Esophagus squamous epithelium (tissue), 5 donors: Measurements from ENCODE around the gene KIAA0232. TPM values are rescaled to one million over a fixed set of nuclear protein-coding genes. Genes with fewer than 3 reads are reported as not detected.
"Not testable (repeated sequence)": the region's sequence is repeated elsewhere in the genome, so short reads cannot be mapped to it uniquely, and the experiment has no call there.

Source experiments
- DNase-seq: peaks from one replicate; lab custom pipeline; 2025; lab: John Stamatoyannopoulos, UW
- H3K27ac ChIP-seq, 4 donors: fragments of 200-600 bp; sonication (generic); one replicate each; pipeline ENCODE4 v1.5.1; 2016 to 2019; ENCODE audit warnings: mild to moderate bottlenecking in 1 of 4
- H3K27me3 ChIP-seq, 4 donors: fragments of 200-600 bp; sonication (generic); 1 replicate in 3 of 4; 2 replicates in 1 of 4; pipeline versions ENCODE4 v1.5.1 to v1.6.0; 2017 to 2021; ENCODE audit warnings: antibody characterized with exemption in 1 of 4
- H3K36me3 ChIP-seq, 3 donors: fragments of 200-600 bp; sonication (generic); one replicate each; pipeline ENCODE4 v1.5.1; 2016 to 2019
- H3K4me1 ChIP-seq, 3 donors: fragments of 200-600 bp; sonication (generic); one replicate each; pipeline ENCODE4 v1.5.1; 2017 to 2019
- H3K4me3 ChIP-seq, 4 donors: fragments of 200-600 bp; sonication (generic); 1 replicate in 3 of 4; 2 replicates in 1 of 4; pipeline ENCODE4 v1.5.1; 2016 to 2019; ENCODE audit warnings: mild to moderate bottlenecking in 2 of 4, moderate library complexity in 1 of 4
- H3K9me3 ChIP-seq, 3 donors: fragments of 200-600 bp; sonication (generic); one replicate each; pipeline ENCODE4 v1.5.1; 2016 to 2019
- CTCF ChIP-seq, 6 experiments: fragments of 450-650 bp in 4 of 6; fragments of 200-600 bp in 2 of 6; sonication (generic) in 2 of 6; IDR thresholded peaks; one replicate each; pipeline ENCODE4 v1.5.1; 2016 to 2019; ENCODE audit warnings: antibody characterized with exemption in 6 of 6, mild to moderate bottlenecking in 4 of 6, moderate library complexity in 4 of 6
- POLR2A ChIP-seq, 4 donors: fragments of 450-650 bp; IDR thresholded peaks; one replicate each; pipeline ENCODE4 v1.6.1; 2017; ENCODE audit warnings: antibody characterized with exemption in 4 of 4, mild to moderate bottlenecking in 4 of 4, moderate library complexity in 3 of 4
- WGBS, 2 donors: methylation state at CpG; one replicate each; pipeline ENCODE4 v1.1.5; 2018; 5-methylcytosine and 5-hydroxymethylcytosine counted together
- intact Hi-C: fragments of 100-400 bp; cut with DNase I; formaldehyde crosslinking; loops from one replicate; pipeline ENCODE4 v1.15.0; 2022
- total RNA-seq, 4 donors: library from RNA; depleted of rRNA; stranded (reverse); fragments of >200 nt; gene quantifications; one replicate each; pipeline ENCODE4 v1.1.0, GENCODE V29; 2016
- donor health status: DM: yes; HTN: yes; CAD: no.

Gene KIAA0232
- total RNA-seq, 4 donors from 2014 or later: 19.4 to 46.8 (median 35.0) TPM

GRCh38 chr4:6752486-6752829, 30.1 kb upstream of the KIAA0232 start:
- TF ChIP-seq POLR2A (IDR thresholded peaks at IDR 0.05) (no peak), CTCF (IDR thresholded peaks at IDR 0.05) (no peak)
- intact Hi-C loops: no loop called here
- no peaks in the 10 kb centered on the region for H3K9me3 ChIP-seq
- H3K4me3 ChIP-seq: no peak overlapping the region
- no peak for DNase-seq
- 86 to 87% methylated on average over 6 of the region's 6 CpGs for WGBS, 2 donors
- H3K27me3 ChIP-seq: no peaks in the 10 kb centered on the region
- H3K27ac ChIP-seq: peak overlapping the region; percentile 3 to 89 (median 84)
- peaks cover 28 to 69% (median 33%) of the 10 kb centered on the region in 3 donors for H3K4me1 ChIP-seq
- H3K36me3 ChIP-seq: no peaks in the 10 kb centered on the region

DNA sequence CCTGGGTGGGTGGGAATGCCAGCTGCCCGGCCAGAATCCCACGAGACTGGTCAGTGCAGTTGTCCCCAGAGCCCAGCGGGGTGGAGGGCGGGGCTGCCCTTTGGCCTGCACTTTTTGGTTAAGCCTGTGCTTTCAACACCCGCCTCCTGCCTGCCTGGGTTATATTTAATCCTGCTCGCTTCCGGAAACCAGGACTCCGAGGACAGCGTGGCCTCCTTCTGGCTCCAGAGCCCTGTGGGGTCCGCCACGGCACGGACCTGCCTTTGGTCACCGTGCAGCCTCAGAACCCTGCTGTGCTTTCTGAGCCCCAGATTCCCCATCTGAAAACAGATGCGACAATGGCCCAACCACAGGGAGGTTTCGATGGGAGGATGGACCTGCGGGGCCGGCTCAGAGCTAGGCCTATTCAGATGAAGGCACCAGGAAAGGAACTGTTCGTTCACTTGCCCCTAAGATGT, 29.4 kb upstream of the KIAA0232 start:
- H3K9me3 ChIP-seq: no peaks in the 10 kb centered on the region
- H3K27ac ChIP-seq: peak overlapping the region; percentile 24 to 89 (median 84)
- no peaks in the 10 kb centered on the region for H3K36me3 ChIP-seq
- H3K4me3 ChIP-seq: no peak overlapping the region
- WGBS, 2 donors: 81 to 84% methylated on average over 2 to 9 of the region's 18 CpGs
- no peak for DNase-seq
- peaks cover 22 to 62% (median 26%) of the 10 kb centered on the region in 3 donors for H3K4me1 ChIP-seq
- intact Hi-C loops: no loop called here
- TF ChIP-seq CTCF (IDR thresholded peaks at IDR 0.05) (no peak), POLR2A (IDR thresholded peaks at IDR 0.05) (no peak)
- no peaks in the 10 kb centered on the region for H3K27me3 ChIP-seq

GRCh38 chr4:6753891-6754290, 28.6 kb upstream of the KIAA0232 start:
- Histone ChIP-seq H3K36me3 (no peaks in the 10 kb centered on the region), H3K4me3 (no peak overlapping the region), H3K9me3 (no peaks in the 10 kb centered on the region), H3K4me1 (peaks cover 15 to 55% (median 20%) of the 10 kb centered on the region in 3 donors), H3K27me3 (no peaks in the 10 kb centered on the region), H3K27ac (peak overlapping the region in 3 of 4 donors; percentile 9 to 89 (median 87))
- TF ChIP-seq CTCF (IDR thresholded peaks at IDR 0.05) (no peak), POLR2A (IDR thresholded peaks at IDR 0.05) (no peak)
- DNase-seq: no peak
- WGBS, 2 donors: 76 to 80% methylated on average over 5 to 6 of the region's 9 CpGs
- intact Hi-C loops: no loop called here

DNA sequence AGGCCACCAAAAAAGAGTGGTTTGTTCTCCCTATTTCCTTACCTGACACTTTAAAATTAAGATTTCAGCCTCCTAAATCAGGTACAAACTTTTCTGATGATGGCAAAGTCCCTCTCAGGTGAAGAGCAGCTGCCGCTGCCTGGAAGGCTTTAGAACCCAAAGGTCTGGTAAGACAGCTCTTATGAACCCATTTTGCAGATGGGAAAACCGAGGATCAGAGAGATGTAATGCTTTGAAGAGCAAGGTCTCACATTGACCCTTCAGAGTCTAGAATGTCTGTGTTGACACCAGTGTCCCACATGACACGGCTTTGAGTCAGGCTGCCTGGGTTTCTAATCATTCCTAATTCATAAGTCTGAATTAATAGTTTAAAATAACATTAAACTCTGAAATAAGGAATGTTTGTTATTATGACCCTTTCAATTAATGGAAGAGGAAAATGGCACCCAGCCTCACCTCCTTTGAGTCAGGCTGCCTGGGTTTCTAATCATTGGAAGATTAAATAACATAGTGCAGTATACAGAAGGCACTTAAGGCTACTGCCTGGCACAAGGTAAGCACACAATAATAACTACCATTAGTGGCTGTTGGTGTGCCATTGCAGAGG, 27.9 kb upstream of the KIAA0232 start:
- WGBS, 2 donors: 84 to 85% methylated on average over 3 of the region's 3 CpGs
- intact Hi-C loops: no loop called here
- no peaks in the 10 kb centered on the region for H3K9me3 ChIP-seq
- no peak overlapping the region for H3K4me3 ChIP-seq
- DNase-seq: no peak
- H3K36me3 ChIP-seq: no peaks in the 10 kb centered on the region
- H3K27ac ChIP-seq: peak overlapping the region in 3 of 4 donors; percentile 9 to 89 (median 87)
- H3K27me3 ChIP-seq: no peaks in the 10 kb centered on the region
- H3K4me1 ChIP-seq: peaks cover 13 to 48% (median 13%) of the 10 kb centered on the region in 3 donors
- TF ChIP-seq CTCF (IDR thresholded peaks at IDR 0.05) (no peak), POLR2A (IDR thresholded peaks at IDR 0.05) (no peak)

DNA sequence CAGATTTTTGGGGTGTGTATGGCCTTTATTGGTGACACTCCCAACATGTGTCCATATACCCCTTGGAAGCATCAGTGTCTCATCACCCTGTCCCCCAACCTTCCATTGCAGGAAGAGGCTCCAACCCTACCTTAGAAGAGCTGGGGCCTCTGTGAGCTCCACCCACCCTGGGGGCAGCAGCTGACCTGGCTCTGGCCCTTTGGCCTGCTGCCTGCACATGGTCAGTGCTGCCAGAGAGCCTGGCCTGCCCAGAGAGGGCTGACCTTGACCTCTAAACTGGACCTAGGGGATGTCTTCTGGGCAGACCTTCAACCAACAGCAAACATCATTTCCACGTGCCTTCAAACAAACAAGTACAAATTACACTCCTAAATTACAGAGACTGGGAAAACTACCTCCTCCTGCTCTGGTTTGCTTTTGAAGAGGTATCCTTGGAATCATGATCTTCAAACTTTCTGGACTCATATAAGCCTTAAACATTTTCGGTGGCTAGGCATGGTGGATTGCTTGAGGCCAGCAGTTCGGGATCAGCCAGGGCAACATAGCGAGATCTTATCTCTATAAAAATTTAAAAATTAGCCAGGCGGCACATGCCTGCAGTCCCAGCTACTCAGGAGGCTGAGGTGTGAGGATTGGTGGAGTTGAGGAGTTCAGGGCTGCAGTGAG, 27.3 kb upstream of the KIAA0232 start:
- Histone ChIP-seq H3K4me1 (peaks cover 7 to 41% (median 8%) of the 10 kb centered on the region in 3 donors), H3K36me3 (no peaks in the 10 kb centered on the region), H3K9me3 (no peaks in the 10 kb centered on the region), H3K27me3 (no peaks in the 10 kb centered on the region), H3K4me3 (no peak overlapping the region), H3K27ac (peak overlapping the region in 2 of 4 donors; percentile 87 to 89)
- 72 to 89% methylated on average over 4 to 5 of the region's 5 CpGs for WGBS, 2 donors
- TF ChIP-seq CTCF (IDR thresholded peaks at IDR 0.05) (no peak), POLR2A (IDR thresholded peaks at IDR 0.05) (no peak)
- intact Hi-C loops: no loop called here
- DNase-seq: no peak

GRCh38 chr4:6756345-6756744, 26.2 kb upstream of the KIAA0232 start:
- H3K36me3 ChIP-seq, H3K27ac ChIP-seq, intact Hi-C loops, DNase-seq, H3K27me3 ChIP-seq, H3K9me3 ChIP-seq, H3K4me3 ChIP-seq: not testable (repeated sequence)
- H3K4me1 ChIP-seq: peaks cover 0 to 30% (median 0%) of the 10 kb centered on the region in 3 donors
- 56 to 77% methylated on average over 2 to 3 of the region's 6 CpGs for WGBS, 2 donors
